Lower lobe of right lung (tissue), 2 donors: ENCODE measurements around the gene CRTC1. TPM values are rescaled to one million over a fixed set of nuclear protein-coding genes. Genes with fewer than 3 reads are reported as not detected.
A peak's percentile ranks its signal among the peaks of the same experiment; 100 is the strongest.

ENCODE experiments used
- ATAC-seq, 2 donors: fragments of 200-7000 bp; cut with Tn5 transposase; one replicate each; pipeline ENCODE4 v1.9.1; 2020 to 2022; ENCODE audit warnings: mild to moderate bottlenecking in 2 of 2, moderate library complexity in 2 of 2
- DNase-seq: peaks from one replicate; pipeline ENCODE4 v3.0.0-alpha.2; 2020
- H3K27ac ChIP-seq: fragments of 200-600 bp; one replicate; pipeline ENCODE4 v1.8.0; 2022
- H3K27me3 ChIP-seq: fragments of 200-600 bp; one replicate; pipeline ENCODE4 v1.8.0; 2022; ENCODE audit warnings: low read depth
- H3K36me3 ChIP-seq: fragments of 200-600 bp; one replicate; pipeline ENCODE4 v1.8.0; 2022; ENCODE audit warnings: mild to moderate bottlenecking
- H3K4me1 ChIP-seq: fragments of 200-600 bp; one replicate; pipeline ENCODE4 v1.8.0; 2022
- H3K4me3 ChIP-seq: fragments of 200-600 bp; one replicate; pipeline ENCODE4 v1.8.0; 2022; ENCODE audit warnings: mild to moderate bottlenecking
- H3K9me3 ChIP-seq: fragments of 200-600 bp; one replicate; pipeline ENCODE4 v1.8.0; 2022
- intact Hi-C: fragments of 100-400 bp; cut with DNase I; formaldehyde crosslinking; loops from one replicate; pipeline ENCODE4 v1.11.0; 2022
- total RNA-seq: library from RNA; stranded (reverse); fragmentation: NEBNext Ultra II Directional; extraction: Animal tissue kit (Norgen Biotek cat#: 25700); gene quantifications from one replicate; pipeline ENCODE4 v1.2.1, GENCODE V29; 2021
- TF ChIP-seq, protein P1 (sequence below): fragments of 200-600 bp; IDR thresholded peaks from one replicate; pipeline ENCODE4 v1.8.0; 2022; ENCODE audit warnings: antibody characterized with exemption, mild to moderate bottlenecking
- donor health status: DM: no; HTN: yes; CAD: no; lungs with severe emphysema.

Gene CRTC1
- total RNA-seq, 1 donor from 2014 or later, result 16.2 TPM

DNA sequence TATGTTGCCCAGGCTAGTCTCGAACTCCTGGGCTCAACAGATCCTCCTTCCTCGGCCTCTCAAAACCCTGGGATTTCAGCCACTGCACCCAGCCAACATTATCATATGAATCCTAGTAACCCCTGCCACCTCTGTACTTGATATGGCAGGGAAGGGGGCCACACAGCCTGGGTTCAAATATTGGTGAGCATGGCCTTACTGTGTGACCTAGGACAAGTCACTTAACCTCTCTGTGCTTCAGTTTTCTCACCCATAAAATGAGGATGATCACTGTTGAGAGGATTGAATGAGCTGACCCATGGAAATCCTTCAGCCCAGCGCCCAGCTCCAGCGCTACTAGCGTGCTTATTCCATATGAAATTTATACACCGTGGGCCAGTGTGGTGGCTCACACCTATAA is 111.2 kb downstream of the CRTC1 start:
- intact Hi-C loops, result no loop called here
- H3K36me3 ChIP-seq, result no peaks in the 10 kb centered on the region
- DNase-seq (no peak), ATAC-seq (no peak)
- no peak overlapping the region for H3K27ac ChIP-seq
- H3K4me3 ChIP-seq, result no peak overlapping the region
- TF ChIP-seq, protein P1, sequence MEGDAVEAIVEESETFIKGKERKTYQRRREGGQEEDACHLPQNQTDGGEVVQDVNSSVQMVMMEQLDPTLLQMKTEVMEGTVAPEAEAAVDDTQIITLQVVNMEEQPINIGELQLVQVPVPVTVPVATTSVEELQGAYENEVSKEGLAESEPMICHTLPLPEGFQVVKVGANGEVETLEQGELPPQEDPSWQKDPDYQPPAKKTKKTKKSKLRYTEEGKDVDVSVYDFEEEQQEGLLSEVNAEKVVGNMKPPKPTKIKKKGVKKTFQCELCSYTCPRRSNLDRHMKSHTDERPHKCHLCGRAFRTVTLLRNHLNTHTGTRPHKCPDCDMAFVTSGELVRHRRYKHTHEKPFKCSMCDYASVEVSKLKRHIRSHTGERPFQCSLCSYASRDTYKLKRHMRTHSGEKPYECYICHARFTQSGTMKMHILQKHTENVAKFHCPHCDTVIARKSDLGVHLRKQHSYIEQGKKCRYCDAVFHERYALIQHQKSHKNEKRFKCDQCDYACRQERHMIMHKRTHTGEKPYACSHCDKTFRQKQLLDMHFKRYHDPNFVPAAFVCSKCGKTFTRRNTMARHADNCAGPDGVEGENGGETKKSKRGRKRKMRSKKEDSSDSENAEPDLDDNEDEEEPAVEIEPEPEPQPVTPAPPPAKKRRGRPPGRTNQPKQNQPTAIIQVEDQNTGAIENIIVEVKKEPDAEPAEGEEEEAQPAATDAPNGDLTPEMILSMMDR, result no peak
- H3K4me1 ChIP-seq, result peaks cover 16% of the 10 kb centered on the region
- no peaks in the 10 kb centered on the region for H3K9me3 ChIP-seq
- peaks cover 84% of the 10 kb centered on the region for H3K27me3 ChIP-seq

DNA sequence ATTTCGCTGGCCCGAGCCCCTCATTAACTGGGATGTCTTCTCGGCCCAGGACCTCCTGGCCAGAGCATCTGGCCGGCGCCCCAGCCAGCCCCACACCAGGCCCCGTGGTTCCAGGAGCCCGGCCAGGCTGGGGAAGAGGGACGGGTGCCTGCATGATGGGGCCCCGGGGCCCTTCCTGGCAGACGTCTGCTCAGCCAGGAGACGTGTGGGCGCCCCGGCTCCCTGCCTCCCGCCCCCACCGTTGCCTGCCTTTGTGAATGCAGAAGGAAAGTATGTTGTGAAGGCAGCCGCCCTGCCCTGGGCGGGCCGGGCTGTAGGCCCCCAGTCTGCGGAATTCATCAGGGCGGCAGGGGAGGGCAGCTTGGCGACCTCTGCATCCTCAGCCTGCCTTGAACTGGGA is 112.1 kb downstream of the CRTC1 start:
- H3K4me1 ChIP-seq, result peaks cover 8% of the 10 kb centered on the region
- intact Hi-C loops, result no loop called here
- no peaks in the 10 kb centered on the region for H3K36me3 ChIP-seq
- peaks cover 76% of the 10 kb centered on the region for H3K27me3 ChIP-seq
- TF ChIP-seq, protein P1, result no peak
- no peak overlapping the region for H3K4me3 ChIP-seq
- no peaks in the 10 kb centered on the region for H3K9me3 ChIP-seq
- no peak for DNase-seq
- no peak overlapping the region for H3K27ac ChIP-seq
- peak in 1 of 2 donors; percentile 9 for ATAC-seq

DNA sequence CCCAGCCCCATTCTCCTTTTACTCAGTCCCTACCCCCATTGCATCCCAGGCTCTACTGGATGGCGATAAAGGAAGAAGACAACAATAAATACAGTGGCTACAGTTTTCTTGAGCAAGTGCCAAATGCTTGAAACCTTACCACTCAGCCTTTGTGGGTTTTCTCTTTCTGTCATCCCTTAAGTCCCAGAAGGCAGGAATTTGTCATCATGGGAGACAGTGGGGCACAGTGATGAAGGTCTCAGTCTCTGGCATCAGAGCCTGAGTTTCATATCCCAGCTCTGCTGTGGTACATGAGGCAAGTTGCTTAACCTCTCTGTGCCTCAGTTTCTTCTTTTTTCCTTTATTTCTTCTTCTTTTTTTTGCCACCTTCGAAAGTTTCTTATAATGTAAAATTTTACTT is 112.8 kb downstream of the CRTC1 start:
- H3K36me3 ChIP-seq, result no peaks in the 10 kb centered on the region
- no peaks in the 10 kb centered on the region for H3K9me3 ChIP-seq
- DNase-seq (no peak), ATAC-seq (no peak)
- no peak overlapping the region for H3K27ac ChIP-seq
- intact Hi-C loops, result no loop called here
- peaks cover under 1% of the 10 kb centered on the region for H3K4me1 ChIP-seq
- H3K27me3 ChIP-seq, result peaks cover 74% of the 10 kb centered on the region
- TF ChIP-seq, protein P1, result no peak
- no peak overlapping the region for H3K4me3 ChIP-seq

DNA sequence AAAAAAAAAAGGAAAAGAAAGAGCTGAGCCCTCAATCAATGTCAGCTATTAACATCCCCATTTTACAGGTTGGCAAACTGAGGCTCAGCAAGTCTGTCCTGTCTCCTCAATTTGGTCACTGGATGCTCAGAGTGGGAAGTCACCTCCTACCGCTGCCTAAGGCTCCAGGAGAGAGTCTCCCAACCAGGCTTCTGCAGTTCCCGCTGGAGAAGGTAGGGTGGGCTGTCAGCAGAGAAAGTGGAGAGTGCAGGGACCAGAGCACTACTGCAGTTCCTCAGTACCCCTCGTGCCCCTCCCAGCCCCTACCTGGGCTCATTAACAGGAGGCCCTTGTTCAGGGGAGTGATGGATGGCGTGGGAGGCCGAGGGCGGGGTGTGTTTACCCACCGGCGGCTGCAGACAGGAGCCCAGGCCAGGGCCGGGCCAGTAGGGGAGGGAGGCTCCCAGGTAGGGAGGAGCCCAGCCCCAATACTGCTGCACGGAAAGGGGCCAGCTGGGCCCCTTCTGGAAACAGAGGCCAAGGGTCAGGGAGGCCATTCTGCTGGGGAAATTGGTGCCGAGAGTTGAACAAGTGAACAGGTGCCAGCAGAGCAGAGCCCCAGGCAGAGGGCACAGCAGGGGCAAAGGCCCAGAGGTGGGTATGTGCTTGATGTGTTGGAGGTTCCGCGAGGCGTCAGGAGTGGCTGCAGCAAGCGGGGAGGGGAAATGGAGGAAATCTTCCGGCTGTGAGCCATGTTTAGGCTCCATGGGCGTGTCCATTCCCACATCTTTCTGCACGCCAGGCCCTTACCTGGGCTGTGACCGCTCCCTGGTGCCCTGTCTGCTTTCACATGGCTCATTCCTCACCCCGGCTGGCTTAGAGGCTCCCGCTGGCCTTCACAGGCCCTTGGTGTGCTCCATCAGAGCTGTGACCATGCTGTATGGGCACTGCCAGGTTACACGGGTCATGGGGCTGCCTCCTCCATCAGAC is 115.2 kb downstream of the CRTC1 start:
- ATAC-seq, result peak in 1 of 2 donors; percentile 51
- intact Hi-C loops, result no loop called here
- H3K27ac ChIP-seq, result no peak overlapping the region
- no peaks in the 10 kb centered on the region for H3K4me1 ChIP-seq
- H3K36me3 ChIP-seq, result no peaks in the 10 kb centered on the region
- H3K27me3 ChIP-seq, result peaks cover 52% of the 10 kb centered on the region
- no peak for DNase-seq
- no peaks in the 10 kb centered on the region for H3K9me3 ChIP-seq
- TF ChIP-seq, protein P1, result no peak
- H3K4me3 ChIP-seq, result no peak overlapping the region

DNA sequence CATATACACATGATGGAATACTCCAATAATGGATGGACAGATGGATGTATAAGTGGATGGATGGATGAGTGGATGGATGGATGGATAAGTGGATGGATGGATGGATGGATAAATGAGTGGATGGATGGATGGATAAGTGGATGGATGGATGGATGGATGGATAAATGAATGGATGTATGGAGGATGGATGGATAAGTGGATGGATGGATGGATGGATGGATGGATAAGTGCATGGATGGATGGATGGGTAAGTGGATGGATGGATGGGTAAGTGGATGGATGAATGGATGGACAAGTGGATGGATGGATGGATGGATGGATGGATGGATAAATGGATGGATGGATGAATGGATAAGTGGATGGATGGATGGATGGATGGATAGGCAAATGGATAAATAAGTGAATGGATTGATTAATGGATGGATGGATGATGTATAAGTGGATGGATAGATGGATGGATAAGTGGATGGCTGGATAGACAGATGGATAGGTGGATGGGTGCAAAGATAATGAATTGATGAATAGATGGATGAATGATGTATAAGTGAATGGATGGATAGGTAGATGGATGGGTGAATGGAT is 116.0 kb downstream of the CRTC1 start:
- Histone ChIP-seq H3K27me3 (peaks cover 48% of the 10 kb centered on the region), H3K4me1 (no peaks in the 10 kb centered on the region), H3K9me3 (no peaks in the 10 kb centered on the region), H3K36me3 (no peaks in the 10 kb centered on the region), H3K27ac (no peak overlapping the region), H3K4me3 (no peak overlapping the region)
- ATAC-seq, result no peak
- intact Hi-C loops, result no loop called here
- no peak for DNase-seq
- TF ChIP-seq, protein P1, result no peak
